PFSK-1 (cell line): ENCODE data around the gene PCCA.

Source experiments
- FOXP2 ChIP-seq: optimal IDR thresholded peaks from 2 replicates; pipeline ENCODE3; 2011; ENCODE audit warnings: borderline replicate concordance, control low read depth, inconsistent platforms; ENCODE audit not compliant: insufficient read depth; ENCODE audit errors: extremely low read length, extremely low read depth
- POLR2AphosphoS5 ChIP-seq: IDR thresholded peaks from 2 replicates; pipeline ENCODE4 v1.6.1; 2012; ENCODE audit warnings: low read depth, mild to moderate bottlenecking, control low read depth, low read length, moderate library complexity
- SIN3A ChIP-seq: IDR thresholded peaks from 2 replicates; pipeline ENCODE4 v1.6.1; 2012; ENCODE audit warnings: mild to moderate bottlenecking, low read length, moderate library complexity, borderline replicate concordance; ENCODE audit not compliant: insufficient read depth
- TAF1 ChIP-seq: IDR thresholded peaks from 2 replicates; pipeline ENCODE4 v1.6.1; 2012; ENCODE audit warnings: low read length, control low read depth, borderline replicate concordance; ENCODE audit not compliant: insufficient read depth
- TF ChIP-seq, protein P1 (sequence below), 2 experiments: IDR thresholded peaks; 2 replicates each; pipeline versions ENCODE4 v1.6.1 to v1.8.0; 2011 to 2012; ENCODE audit warnings: low read depth in 2 of 2, low read length in 2 of 2, control low read depth in 1 of 2, inconsistent platforms in 1 of 2, mild to moderate bottlenecking in 1 of 2, moderate library complexity in 1 of 2; ENCODE audit not compliant: insufficient read depth in 1 of 2

Gene PCCA

DNA sequence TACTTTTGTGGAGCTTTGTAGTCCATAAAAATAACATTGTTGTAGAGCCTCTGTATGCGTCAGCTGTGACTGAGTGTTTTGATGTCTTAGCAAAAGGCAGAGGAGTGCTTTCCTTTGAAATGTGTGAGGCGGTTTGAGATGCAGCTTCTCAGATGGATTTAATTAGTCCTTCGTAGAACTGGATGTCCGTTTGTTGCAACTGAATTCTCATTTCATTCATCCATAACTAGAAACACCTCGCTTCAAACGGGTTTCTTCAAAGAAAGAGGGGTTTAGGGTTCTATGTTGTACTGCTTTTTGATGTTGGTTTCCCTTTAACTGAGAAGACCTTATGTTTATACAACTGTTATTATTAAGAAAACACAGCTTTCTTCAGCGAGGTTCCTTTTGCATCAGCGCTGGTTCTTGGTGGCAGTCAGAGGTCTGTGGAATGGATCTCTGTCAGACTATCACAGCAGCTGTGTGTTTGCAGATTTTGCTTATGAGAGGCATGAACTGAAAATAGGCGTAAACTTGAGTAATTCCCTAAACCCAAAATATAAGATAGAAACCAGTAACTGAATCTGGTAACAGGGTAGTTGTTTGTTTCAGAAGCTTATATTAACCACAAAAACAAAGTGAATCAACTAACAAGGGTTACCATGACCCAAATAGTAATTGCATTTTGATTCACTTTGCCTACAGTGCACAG, 305.3 kb downstream of the PCCA start:
- TF ChIP-seq POLR2AphosphoS5 (no peak), FOXP2 (no peak), TAF1 (no peak)

DNA sequence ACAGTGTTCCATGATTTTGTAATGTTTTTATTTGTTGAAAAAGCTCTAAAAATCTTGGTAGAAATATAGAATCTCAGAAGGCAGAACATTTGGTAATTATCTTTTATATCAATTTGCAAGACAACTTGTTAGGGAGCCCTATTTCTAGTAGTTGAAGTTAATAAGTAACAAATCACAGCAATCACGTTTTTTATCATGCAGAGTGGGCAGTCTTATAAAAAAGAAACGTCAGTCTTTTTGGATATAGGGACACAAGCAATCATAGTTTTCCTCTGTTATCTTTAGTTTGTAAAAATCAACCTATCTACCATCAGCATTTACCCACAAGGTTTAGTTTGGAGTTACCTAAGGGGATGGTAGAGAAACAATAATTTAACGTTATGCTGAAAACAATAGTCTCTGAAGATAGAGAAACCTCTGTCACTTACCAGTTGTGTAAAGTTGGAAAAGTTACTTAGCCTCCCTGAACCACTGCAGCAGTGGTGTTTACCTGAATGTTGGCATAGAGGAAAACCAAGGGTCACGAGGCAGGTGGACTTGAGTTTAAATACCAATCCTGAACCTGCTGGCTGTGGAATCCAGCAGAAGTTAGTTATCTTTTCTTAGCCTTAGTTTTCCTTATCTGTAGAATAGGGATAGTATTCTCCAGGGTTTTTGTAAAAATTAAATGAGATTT, 306.9 kb downstream of the PCCA start:
- TF ChIP-seq TAF1 (no peak), FOXP2 (no peak), SIN3A (no peak), POLR2AphosphoS5 (no peak)
- TF ChIP-seq, protein P1, sequence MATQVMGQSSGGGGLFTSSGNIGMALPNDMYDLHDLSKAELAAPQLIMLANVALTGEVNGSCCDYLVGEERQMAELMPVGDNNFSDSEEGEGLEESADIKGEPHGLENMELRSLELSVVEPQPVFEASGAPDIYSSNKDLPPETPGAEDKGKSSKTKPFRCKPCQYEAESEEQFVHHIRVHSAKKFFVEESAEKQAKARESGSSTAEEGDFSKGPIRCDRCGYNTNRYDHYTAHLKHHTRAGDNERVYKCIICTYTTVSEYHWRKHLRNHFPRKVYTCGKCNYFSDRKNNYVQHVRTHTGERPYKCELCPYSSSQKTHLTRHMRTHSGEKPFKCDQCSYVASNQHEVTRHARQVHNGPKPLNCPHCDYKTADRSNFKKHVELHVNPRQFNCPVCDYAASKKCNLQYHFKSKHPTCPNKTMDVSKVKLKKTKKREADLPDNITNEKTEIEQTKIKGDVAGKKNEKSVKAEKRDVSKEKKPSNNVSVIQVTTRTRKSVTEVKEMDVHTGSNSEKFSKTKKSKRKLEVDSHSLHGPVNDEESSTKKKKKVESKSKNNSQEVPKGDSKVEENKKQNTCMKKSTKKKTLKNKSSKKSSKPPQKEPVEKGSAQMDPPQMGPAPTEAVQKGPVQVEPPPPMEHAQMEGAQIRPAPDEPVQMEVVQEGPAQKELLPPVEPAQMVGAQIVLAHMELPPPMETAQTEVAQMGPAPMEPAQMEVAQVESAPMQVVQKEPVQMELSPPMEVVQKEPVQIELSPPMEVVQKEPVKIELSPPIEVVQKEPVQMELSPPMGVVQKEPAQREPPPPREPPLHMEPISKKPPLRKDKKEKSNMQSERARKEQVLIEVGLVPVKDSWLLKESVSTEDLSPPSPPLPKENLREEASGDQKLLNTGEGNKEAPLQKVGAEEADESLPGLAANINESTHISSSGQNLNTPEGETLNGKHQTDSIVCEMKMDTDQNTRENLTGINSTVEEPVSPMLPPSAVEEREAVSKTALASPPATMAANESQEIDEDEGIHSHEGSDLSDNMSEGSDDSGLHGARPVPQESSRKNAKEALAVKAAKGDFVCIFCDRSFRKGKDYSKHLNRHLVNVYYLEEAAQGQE (IDR thresholded peaks at IDR 0.05; ENCODE audit: insufficient read depth in 1 of 2, low read depth in 2 of 2, low read length in 2 of 2): no peak

DNA sequence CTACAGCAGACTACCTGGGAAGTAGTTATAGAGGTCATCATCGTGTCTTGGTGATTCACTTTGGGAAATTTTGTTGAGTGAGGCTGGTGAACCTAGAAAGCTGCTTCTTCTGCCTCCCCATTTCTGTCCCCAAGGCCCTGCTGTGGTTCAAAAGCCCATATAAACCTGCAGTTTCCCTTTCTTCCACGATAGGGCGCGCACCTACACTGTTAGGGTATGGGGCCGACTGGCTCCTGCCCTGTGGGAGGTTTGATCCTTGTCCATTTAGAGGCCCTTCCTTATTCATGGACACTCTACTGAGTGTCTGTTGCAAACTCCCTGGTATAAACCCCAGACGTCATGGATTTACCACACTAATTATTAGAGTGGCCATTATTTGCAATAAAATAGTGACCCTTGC, 307.9 kb downstream of the PCCA start:
- TF ChIP-seq POLR2AphosphoS5 (no peak), FOXP2 (no peak), TAF1 (no peak), SIN3A (no peak)
- TF ChIP-seq, protein P1 (IDR thresholded peaks at IDR 0.05; ENCODE audit: insufficient read depth in 1 of 2, low read depth in 2 of 2, low read length in 2 of 2): no peak

DNA sequence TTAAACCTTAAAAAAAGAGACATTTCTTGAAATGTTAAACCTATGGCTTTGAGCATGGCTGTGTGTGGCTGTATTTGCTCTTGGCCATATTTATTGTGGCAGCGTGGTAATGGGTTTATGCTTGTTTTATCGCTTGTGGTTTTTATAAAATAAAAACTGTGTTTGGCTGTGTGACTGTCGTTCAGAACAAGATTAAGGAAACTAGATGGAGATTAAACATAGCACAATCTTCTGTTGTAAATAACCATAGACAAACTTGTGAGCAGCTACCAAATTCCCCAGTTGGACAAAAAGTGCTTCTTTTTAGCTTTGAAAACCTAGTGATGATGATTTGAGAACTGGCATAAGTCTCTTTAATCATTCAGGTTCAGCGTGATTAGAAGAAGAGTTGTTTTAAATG, 308.7 kb downstream of the PCCA start:
- TF ChIP-seq SIN3A (no peak), FOXP2 (no peak), POLR2AphosphoS5 (no peak), TAF1 (no peak)
- TF ChIP-seq, protein P1 (IDR thresholded peaks at IDR 0.05; ENCODE audit: insufficient read depth in 1 of 2, low read depth in 2 of 2, low read length in 2 of 2): no peak

DNA sequence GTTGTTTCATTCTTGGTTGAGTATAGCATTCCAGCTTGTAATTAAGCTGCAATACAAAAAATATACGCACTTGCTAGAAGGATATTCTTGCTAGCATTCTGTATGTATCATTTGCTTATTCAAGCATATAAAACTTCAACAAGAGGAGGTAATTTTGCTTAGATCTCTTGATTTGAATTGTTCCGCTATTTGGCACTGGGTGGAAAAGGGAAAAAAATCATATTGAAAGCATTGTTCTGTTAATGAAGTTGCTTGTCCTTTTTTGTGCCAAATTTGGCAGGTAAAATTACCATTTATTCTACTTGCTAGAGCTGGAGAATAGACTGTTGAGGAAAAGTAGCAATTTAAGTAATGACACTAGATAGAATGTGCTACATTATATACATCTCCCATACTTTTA, 309.5 kb downstream of the PCCA start:
- TF ChIP-seq SIN3A (no peak), POLR2AphosphoS5 (no peak), TAF1 (no peak), FOXP2 (no peak)
- TF ChIP-seq, protein P1 (IDR thresholded peaks at IDR 0.05; ENCODE audit: insufficient read depth in 1 of 2, low read depth in 2 of 2, low read length in 2 of 2): no peak
